T-helper 1 cell (primary cell): Measurements from ENCODE around the gene RUFY3.
"Not testable (repeated sequence)": the region's sequence is repeated elsewhere in the genome, so short reads cannot be mapped to it uniquely, and the experiment has no call there.

Experiments used
- DNase-seq, 5 donors: peaks; one replicate each; pipeline ENCODE4 v3.0.0-alpha.2; 2012 to 2020

Gene RUFY3

DNA sequence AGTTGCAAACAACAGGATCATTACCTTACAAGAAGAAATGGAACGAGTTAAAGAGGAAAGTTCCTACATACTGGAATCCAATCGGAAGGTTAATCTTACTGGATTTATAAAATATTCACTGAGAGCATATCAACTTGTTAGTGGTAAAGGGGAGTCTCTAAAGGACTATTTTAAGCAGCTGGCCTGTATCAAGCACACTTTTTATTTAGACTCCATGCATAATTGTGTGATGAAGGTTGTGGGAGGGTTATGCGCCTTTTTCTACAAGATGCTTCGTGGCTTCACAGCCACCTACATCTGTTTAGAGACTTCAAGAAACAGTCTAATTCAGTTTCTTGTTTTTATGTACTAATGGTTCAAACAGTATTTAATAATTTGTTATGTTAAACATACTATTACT lies 61.3 kb downstream of the RUFY3 start:
- DNase-seq = no peak

DNA sequence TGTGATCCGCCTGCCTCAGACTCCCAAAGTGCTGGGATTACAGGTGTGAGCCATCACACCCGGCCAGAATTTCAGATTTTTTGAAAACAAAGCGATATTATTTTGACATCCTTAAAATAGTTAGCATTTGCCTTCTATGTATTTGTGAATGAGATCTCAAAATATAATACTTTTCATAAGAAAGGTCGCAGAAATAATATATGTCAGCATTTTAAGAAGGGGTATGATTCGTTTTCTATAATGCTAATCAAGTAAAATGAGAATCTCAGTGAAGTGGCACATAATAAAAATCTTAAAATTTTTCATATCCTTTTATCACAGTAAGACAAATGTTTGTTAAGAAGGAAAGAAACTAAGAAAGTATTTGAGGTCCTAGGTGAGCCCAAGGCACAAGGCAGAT lies 65.7 kb downstream of the RUFY3 start:
- no peak for DNase-seq

GRCh38 chr4:70788733-70789132 lies 67.0 kb downstream of the RUFY3 start:
- no peak for DNase-seq

- no peak for DNase-seq
Measured at GRCh38 chr4:70793626-70794025, 71.9 kb downstream of the RUFY3 start.

DNA sequence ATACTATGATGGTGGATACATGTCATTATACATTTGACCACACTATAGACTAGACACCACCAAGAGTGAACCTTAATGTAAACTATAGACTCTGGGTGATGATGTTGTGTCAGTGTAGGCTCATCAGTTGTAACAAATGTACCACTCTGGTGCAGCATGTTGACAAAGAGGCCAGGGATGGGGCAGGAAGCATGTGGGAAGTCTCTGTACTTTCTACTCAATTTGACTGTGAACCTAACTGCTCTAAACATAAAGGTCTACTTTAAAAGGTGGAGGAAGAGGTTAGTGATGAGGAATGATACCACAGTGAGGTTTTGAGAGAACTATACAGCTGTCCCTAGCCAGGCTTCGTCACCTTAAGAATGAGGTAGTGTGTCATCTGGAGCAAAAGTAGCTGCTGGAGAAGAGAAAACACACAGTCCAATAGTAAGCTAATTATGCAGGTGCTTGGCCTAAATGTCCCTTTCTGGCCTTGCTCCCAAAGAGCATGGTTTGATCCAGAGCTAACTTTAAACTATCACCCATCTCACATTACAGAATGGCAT lies 79.6 kb downstream of the RUFY3 start:
- DNase-seq = peak in 1 of 5 donors; percentile 14

GRCh38 chr4:70802928-70803580 lies 81.3 kb downstream of the RUFY3 start:
- no peak for DNase-seq

DNA sequence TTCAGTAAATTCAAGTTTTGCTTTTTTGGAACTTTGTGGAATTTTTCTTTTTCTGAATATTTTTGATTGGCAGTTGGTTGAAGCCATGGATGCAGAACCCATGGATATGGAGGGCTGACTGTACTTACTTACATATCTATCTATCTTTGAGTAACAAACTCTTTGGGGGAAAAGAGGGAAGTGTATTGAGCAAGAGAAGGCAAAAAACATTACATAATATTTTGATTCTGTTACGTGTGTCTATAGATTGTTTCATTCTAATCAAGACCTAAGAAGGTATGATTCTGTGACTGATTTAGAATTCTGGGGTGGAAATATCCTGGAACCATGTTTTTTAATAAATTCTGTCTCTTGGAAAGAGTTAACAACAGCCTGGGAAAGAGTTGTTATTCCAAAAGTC lies 86.4 kb downstream of the RUFY3 start:
- no peak for DNase-seq

GRCh38 chr4:70815370-70815769 lies 93.6 kb downstream of the RUFY3 start:
- no peak for DNase-seq

DNA sequence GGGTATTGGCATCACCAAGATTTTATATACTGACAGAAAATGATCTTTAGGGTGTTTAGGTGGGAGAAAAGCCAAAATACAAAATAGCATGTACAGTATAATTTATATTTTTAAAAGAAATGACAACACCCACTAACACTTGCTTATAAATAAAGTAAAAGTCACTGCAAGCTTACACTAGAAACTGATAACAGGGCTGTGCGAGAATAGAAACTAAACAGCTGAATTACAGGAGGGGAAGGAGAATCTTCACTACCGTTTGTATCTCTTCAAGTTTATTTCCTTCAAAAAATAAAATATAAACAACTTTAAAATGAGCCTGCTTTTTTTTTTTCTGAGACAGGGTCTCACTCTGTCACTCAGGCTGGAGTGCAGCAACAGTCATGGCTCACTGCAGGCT lies 95.1 kb downstream of the RUFY3 start:
- DNase-seq = no peak

- no peak for DNase-seq
Measured at GRCh38 chr4:70818173-70818855, 96.5 kb downstream of the RUFY3 start.

GRCh38 chr4:70818921-70819320 lies 97.2 kb downstream of the RUFY3 start:
- no peak for DNase-seq

DNA sequence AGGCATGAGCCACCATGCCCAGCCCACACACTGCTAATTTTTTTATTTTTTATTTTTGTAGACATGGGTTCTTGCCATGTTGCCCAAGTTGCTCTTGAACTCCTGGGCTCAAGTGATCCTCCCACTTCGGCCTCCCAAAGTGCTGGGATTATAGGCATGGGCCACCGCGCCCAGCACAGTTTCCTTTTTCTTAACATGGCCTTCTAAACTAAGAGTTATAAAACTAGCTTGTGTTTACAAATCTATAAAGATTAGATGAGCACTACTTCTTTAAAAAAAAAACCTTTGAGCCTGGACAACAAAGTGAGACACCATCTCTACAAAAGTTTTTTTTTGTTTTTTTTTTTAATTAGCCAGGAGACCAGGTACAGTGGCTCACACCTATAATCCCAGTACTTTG lies 107.3 kb downstream of the RUFY3 start:
- DNase-seq = no peak

GRCh38 chr4:70829492-70829891 lies 107.7 kb downstream of the RUFY3 start:
- DNase-seq = no peak

DNA sequence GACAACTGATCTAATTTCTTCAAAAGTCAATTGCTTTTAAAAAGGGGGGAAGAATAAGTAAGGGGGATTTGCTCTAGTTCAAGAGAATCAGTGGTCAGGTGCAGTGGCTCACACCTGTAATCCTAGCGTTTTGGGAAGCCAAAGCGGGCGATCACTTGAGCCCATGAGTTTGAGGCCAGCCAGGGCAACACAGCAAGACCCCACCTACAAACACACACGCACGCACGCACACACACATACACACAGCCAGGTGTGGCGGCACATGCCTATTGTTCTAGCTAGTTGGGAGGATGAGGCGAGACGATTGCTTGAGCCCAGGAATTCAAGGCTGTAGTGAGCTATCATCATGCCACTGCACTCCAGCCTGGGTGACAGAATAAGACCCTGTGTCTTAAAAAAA lies 108.3 kb downstream of the RUFY3 start:
- no peak for DNase-seq

GRCh38 chr4:70831293-70831692 lies 109.5 kb downstream of the RUFY3 start:
- no peak for DNase-seq

- no peak for DNase-seq
Measured at GRCh38 chr4:70833675-70834074, 111.9 kb downstream of the RUFY3 start.

- DNase-seq = no peak
Measured at GRCh38 chr4:70836081-70836480, 114.3 kb downstream of the RUFY3 start.

- DNase-seq = no peak
Measured at GRCh38 chr4:70838204-70838603, 116.4 kb downstream of the RUFY3 start.

DNA sequence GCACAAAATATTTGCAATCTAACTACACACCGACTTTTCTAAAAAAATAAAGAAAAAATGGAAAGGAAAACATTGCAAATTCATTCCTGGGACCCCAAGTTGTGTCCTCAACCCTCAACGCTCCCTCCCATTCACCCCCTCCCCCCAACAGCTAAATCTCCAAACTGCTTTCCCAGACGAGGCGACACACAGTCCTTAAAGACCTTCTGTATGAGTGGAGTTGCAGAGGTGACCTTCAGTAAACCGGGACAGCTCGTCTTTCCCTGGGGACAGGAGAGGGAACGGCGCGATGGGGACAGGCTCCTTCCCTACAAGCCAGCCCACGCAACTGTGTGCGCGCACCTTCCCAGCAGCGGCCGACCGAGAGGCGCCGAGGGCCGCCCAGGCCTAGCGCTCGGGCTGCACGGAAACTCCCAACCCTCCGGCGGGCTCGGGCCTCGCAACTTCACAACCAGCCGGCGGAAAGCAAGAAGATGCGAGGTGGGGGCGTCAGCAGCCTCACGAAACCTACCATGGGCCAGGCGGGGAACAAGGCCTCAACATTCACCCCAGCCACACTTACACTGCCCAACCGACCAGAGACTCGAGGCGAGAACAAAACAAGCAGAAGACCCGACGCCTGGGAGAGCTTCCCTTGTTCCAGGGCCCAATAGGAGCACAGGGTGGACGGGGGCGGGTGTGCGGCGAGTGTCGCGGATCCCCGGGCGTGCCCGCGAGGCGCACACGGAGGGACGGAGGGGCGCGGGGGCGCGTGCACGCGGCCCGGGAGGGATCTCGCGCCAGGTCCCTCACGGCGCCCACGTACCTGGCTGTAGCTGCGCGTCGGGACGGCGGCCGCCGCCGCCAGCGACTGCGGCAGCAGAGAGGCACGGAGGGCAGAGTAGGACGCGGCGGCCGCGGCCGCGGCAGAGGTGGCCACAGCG lies 117.2 kb downstream of the RUFY3 start:
- peak; percentile 39 to 69 (median 57) for DNase-seq

- peak; percentile 93 to 95 (median 94) for DNase-seq
Measured at GRCh38 chr4:70839589-70840093, 117.9 kb downstream of the RUFY3 start, which contains the start of gene GRSF1. Gene GRSF1, minus strand, starts transcription at chr4:70839890. Its CDS starts 63 bp downstream, at chr4:70839827.

DNA sequence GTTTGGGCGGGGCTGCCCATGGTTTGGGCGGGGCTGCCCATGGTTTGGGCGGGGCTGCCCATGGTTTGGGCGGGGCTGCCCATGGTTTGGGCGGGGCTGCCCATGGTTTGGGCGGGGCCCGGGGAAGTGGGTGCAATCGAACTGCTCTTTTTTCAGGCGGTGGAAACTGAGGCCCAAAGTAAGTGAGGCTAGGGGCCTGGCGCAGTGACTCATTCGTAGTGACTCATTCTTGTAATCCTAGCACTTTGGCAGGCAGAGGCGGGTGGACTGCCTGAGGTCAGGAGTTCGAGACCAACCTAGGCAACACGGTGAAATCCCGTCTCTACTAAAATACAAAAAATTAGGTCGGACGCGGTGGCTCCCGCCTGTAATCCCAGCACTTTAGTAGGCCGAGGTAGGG lies 118.4 kb downstream of the RUFY3 start:
- peak; percentile 38 to 71 (median 56) for DNase-seq

- not testable (repeated sequence) for DNase-seq
Measured at GRCh38 chr4:70840631-70841030, 118.9 kb downstream of the RUFY3 start.

- no peak for DNase-seq
Measured at GRCh38 chr4:70841211-70841610, 119.4 kb downstream of the RUFY3 start.
